NCI-H2196 treated with DMSO at 0.1 percent for 48 hours (cell line): Measurements from ENCODE around the gene CCR5.
"Not testable (repeated sequence)": the region's sequence is repeated elsewhere in the genome, so short reads cannot be mapped to it uniquely, and the experiment has no call there.

ENCODE experiments used
- DNase-seq: peaks from one replicate; lab custom pipeline; 2025; ENCODE audit not compliant: unreplicated experiment; lab: John Stamatoyannopoulos, UW

Gene CCR5

DNA sequence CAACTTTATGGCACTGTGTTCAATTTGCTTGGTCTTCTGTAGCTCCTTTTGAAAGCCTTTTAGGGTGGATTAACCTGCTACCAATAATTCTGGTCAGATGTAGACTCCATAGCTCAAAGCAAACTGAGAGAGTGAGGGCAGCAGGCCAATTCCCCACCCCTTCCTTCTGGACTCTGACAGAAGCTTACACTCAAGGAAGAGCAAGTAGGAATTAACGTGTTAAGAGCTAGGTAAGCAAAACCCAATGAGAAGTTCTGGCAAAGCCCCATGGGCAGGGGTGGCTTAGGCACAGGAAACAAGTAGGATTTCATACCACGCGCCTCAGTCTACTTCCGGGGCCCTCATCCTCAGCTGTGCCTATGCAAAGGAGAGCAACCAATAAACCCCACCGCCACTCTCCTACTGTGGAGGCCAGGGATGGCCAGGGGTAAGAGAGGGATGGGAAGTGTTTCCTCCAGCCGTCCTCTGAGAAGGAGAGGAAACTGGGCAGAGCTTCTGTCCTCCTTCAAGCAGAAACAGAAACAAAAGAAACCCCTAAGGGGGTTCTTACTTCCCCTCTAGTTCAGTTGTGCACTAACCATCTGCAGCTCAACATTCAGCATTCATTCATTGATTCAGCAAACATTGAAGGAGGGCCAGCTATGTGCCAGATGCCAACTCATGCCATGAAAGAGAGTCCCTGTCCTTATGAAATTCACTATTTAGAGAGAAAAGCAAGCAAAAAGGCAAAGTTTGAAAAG, 12.6 kb downstream of the CCR5 start:
- DNase-seq: no peak

DNA sequence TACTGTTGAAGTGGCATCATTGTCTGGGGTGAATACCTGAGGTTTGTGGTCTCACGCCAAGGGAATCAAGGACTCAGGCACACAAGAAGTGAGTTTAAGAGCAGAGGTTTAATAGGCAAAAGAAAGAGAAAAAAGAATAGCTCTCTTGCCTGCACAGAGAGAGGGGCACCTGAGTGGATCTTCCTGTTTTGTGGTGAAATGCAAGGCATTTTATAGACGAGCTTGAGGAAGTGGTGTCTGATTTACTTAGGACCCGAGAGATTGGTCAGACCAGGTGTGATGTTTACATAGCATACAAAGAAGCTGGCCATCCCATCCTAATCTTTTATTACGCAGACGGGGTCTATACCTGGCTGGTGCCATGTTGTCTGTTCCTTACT, 13.2 kb downstream of the CCR5 start:
- DNase-seq: no peak

DNA sequence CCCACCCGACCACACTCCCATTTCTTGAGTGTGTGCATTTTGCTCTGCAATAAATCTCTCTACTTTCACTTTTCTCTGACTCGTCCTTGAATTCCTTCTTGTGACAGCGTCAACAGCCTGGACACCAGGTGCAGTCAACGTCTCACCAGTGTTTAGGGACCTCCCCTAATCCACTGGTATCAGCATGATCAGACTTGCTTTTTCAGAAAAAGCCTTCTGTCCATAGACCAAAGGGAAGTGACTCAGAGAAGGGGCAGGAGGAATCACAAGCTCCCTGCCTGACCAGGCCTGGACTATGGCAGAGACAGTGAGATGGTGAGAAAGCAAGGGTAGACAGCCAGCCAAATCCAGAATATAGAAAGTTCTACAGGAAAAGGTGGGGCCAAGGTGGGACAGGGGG, 15.5 kb downstream of the CCR5 start:
- no peak for DNase-seq

DNA sequence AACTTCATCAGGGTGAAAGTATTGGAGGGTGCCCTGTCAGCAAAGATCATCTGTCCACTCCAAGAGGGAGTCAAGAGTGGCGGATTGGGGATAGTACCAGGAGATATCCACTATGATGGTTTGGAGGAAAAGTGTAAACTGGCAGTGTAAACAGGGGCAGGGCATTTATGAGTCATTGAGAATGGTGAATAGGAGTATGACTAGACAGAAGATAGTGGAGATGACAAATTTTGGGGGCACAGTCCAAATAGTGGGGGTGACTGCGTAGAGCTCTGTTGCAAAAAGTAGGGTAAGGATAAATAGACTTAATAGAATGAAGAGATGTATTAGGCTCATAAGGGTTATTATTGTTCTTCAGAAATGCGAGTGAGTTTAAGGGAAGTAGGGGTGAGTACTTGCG, 18.1 kb downstream of the CCR5 start:
- not testable (repeated sequence) for DNase-seq

DNA sequence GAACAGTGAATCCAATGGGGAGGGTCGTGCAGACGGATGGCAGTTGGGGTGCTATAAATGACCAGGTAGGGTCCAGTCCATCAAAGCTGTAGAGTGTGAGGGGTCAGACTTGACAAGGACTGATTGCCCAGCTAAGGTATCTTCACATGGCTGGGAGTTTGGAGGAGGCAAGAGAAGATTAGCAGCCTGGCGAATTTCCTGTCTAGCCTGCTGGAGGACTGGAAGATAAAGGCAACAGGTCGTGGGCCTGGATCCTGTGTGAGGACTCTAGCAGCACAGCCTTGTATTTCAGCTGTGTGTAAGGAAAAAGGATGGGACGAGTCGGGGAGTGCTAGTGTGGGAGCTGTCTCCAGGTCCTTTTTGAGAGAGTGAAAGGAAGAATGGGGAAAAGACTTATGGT, 18.6 kb downstream of the CCR5 start:
- DNase-seq: no peak

DNA sequence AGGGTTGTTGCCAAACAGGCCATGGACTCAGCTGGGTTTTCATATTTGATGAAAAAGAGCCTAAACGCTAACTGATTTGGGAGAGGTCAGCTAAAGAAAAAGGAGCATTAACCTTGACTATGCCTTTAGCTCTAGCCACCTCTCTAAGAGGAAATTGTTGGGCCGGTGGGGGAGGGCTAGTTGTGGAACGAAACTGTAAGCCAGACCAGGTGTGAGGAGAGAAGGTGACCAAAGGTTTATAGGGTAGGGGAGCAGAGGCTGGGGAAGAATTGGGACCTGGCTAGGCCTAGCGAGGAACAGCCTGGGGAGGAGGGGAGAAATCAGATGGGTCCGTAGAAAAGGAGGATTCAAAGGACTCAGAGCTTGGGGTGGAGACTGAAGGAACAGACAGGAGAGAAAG, 20.8 kb downstream of the CCR5 start:
- not testable (repeated sequence) for DNase-seq

DNA sequence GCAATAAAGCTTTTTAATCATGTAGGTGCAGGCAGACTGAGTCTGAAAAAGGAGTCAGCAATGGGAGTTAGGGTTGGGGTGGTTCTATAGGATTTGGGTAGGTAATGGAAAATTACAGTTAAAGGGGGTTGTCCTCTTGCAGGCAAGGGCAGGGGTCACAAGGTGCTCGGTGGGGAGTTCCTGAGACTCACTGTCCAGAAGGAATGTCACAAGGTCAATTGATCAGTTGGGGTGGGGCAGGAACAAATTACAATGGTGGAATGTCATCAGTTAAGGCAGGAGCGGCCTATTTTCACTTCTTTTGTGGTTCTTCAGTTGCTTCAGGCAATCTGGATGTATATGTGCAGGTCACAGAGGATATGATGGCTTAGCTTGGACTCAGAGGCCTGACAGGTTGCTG, 22.3 kb downstream of the CCR5 start:
- DNase-seq: no peak

DNA sequence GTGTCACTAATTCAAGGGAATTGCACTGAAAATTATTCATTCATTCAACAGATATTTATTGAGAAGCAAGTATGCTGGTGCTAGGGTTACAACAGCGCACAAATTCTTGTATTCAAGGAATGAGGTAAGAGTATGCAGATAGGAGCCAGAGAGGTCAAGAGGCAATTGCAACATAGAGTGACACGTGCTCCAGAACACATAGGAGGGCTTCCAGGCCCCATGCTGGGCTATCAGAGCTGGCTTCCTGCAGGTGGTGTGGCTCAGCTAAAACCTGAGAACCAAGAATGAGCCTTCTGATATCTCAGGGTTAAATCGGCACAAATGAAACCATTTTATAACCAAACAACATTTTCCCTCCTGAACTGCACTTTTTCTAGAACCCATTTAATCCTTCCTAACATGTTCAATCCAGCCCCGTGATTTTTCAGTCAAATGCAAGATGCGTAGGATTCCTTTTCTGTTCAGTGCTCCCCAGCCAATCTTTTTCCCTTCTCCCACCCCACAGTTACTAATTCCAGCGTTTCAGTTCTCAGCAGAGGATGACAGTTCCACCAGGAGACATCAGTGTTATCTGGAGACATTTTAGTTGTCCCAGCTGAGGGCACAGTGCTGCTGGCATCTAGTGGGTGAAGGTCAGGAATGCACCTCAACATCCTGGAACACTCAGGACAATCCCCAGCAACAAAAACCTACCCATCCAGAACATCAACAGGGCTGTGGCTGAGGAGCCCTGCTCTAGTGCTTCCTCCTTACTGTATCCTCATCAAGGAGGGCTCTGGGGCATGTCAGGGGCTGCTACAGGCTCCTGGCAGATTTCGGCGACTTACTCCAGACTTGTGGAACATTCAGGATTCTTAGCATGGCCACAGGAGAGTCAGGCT, 23.0 kb downstream of the CCR5 start:
- DNase-seq: no peak

DNA sequence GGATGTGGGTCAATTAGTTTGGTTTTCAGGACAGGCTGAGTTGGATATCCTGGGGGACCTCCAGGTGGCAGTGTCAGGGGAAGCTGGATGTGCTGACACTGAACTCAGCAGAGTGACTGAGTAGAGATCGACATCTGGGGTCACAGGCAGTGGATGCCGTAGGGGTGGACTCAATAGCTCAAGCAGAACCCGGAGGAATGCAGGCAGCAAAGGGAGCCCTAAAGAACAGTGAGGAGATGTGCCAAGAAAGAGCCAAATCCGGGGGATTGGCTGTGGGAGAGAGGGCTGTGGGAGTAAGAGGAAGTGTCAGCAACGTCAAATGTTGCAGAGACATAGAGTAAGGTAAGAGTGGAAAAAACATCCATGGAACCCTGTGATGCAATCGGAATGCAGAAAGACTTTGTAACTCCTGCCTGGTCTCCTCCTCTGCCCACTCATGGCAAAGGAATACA, 24.5 kb downstream of the CCR5 start:
- DNase-seq: no peak

DNA sequence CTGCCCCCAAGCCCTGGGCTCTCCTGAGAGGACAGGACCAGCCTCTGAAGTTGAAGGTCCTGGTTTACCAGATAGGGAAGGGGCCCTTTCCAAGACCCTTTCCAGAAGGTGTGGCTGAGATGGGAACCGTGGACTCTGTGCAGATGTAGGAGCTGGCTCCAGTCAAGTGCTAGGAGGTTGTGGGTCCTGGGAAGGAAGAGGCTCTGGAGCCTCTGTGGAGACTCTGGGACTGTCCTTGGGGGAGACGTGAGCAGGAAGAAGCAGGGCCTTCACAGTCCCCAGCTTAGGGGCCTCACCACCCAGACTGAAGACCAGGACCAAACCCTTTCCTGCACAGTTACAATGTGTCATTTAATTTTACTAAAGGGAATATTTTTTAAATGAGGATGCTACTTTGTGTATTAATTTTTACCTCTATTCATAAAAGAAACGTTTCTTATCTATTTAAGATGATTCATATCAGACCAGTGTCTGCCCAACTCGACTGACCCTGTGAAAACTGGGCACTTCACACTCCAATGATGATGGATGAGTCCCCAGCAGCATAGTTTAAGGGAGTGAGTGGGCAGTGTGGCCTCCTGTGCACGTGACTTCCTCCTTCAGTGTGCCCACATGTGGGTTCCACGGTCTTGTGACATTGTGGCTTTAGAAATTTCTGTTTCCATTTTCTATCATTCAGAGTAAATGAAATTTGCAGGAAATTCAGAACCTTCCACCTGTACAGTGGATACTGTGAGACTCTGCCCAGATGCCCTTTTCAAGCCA, 25.2 kb downstream of the CCR5 start:
- DNase-seq: no peak

DNA sequence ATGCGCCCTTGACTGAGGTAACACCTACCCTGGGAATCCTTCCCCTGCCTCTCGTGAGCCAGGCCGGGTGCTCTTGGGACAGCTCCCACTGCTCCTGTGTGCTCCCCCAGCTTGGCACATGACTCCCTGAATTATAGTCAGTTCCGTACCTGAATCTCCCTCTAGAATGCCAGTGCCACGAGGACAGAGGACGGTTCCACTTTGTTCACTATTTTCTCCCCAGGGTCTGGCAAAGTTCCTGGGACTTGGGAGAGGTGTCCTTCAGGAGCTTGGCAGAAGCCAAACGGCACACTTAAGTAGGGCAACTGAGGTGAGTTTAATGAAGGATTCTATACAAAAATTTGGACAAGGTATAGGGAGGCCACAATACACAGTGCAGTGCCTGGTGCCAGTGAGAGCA, 26.4 kb downstream of the CCR5 start:
- no peak for DNase-seq

DNA sequence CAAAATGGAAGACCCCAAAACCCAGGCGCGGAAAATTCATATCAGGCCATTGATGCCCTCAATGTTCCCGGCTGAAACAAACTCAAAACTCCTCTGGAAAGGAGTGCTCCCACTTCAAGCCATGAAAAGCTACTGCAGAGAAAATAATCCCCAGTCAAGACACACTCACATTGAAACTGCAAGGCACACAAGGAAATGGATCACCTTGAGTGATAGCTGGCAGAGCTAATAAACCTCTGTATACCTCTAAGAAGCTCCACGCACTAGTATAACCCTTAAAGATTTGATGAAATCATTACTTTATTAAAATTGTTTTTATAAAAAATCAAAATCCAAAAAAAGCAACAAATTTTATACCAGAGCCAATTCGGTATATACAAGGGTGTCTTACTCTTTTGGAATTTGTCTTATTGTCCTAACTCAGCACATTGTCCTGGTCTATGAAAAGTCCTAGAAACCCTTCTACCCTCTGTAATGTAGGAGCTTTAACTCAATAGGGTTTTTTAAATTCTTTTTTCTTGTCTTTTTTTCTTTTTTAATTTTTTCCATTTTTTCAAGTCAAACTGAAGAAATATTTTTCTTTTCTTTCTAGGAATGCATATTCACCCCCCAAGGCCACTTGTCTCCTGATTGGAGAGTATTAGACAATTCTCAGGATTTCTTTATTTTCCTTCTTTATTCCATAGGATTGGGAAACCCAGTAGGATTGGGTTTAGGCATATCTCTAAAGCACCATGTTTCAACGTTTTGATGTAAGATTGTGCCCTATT, 27.6 kb downstream of the CCR5 start:
- no peak for DNase-seq

DNA sequence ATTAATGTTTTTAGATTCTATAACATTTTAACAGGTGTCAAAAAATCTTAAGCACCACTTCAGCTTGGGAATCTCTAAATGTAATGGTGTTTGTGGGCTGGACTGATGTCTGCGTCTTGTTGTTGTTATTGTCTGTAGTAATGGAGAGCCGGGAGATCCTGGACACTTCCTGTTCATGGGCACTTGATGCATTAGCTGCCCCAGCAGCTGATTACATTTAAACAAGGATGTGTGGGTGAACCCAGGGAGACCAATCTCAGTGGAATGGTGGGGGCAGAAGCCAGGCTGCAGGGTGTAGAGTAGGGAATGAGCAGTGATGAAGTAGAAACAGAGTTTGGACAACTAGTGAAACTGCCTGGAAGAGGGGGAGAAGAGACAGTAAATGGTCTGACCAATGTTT, 28.4 kb downstream of the CCR5 start:
- no peak for DNase-seq

DNA sequence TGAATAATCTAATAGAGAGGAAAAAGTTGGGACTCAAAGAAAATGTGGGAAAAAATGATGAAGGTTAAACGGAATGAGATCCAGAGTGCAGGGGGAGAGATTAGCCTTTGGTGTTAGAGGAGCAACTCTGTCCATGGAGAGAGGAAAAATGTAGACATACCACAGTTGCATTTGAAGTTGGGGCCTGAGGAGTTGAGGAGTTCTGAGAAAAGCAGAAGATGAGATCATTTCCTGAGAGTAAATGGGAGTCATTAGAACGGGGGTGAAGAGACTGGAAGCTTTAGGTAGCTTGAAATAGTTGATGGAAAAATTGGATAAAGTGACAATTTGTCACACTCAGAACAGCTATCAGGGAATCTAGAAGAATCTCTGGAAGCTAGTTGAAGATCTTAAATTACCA, 28.8 kb downstream of the CCR5 start:
- DNase-seq: no peak

DNA sequence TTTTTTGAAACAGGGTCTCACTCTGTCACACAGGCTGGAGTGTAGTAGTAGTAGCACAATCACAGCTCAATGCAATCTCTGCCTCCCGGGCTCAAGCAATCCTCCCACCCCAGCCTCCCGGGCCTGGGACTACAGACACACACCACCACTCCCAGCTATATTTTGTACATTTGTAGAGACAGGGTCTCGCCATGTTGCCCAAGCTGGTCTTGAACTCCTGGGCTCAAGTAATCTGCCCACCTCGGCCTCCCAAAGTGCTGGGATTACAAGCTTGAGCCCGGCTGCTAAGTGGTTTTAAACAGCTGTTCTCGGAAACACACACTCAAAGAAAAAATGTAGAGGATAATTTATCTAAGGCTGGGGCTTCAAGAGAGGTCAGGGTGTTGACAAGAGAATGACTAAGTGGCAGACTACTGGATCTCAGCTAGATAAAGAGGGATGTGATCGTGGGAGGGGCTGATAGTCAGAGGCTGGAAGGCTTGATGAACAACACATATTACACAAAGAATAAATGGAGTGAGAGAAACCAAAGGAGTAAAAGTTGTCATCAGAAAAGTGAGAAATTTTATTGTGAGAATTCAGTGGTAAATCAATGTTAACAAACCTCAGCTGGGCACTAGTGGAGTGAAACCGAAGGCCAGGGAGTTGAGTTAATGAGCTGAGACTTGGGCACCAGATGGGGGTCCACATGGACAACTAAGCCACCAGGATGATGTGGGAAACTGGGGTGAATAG, 29.4 kb downstream of the CCR5 start:
- DNase-seq: no peak

DNA sequence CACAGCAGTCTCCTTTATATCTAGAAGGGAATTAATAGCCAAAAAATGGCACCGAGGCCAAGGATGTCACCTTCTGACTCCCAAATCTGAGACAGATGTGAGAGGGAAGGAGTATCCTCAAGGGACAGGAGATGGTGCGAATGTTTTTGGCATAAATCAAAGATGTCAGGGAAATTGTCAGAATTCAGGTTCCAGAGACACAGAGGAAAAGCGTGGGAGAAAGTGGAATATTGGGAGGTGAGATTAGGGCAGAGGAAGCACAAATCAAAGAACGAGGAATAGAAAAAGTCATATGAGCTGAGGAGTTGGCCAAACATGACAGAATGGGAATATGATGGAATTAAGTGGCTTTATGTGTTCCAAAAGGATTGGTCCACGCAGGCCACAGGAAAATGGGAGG, 30.1 kb downstream of the CCR5 start:
- DNase-seq: no peak

DNA sequence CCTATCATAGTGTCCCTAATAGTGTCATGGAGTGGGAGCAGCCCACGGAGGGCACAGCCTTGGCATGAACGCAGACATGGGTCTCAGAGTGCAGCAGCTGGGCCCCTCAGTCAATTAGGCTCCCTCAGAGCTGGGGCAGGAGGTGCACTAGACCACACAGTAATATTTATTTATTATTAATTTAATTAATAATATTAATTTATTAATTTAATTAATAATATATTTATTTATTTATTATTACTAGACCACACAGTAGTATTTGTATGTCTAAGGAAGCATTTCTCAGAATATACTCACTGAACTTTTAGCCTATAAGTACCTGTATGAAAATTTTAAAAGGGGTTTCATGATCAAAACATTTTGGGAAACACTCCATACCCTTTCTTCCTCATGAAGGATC, 30.8 kb downstream of the CCR5 start:
- no peak for DNase-seq

DNA sequence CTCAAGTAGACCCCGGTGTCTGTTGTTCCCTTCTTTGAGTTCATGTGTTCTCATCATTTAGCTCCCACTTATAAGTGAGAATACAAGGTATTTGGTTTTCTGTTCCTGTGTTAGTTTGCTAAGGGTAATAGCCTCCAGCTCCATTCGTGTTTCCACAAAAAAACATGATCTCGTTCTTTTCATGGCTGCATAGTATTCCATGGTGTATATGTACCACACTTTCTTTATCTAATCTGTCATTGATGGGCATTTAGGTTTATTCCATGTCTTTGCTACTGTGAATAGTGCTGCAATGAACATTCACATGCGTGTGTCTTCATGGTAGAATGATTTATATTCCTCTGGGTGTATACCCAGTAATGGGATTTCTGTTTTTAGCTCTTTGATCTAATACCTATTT, 32.2 kb downstream of the CCR5 start:
- DNase-seq: not testable (repeated sequence)

DNA sequence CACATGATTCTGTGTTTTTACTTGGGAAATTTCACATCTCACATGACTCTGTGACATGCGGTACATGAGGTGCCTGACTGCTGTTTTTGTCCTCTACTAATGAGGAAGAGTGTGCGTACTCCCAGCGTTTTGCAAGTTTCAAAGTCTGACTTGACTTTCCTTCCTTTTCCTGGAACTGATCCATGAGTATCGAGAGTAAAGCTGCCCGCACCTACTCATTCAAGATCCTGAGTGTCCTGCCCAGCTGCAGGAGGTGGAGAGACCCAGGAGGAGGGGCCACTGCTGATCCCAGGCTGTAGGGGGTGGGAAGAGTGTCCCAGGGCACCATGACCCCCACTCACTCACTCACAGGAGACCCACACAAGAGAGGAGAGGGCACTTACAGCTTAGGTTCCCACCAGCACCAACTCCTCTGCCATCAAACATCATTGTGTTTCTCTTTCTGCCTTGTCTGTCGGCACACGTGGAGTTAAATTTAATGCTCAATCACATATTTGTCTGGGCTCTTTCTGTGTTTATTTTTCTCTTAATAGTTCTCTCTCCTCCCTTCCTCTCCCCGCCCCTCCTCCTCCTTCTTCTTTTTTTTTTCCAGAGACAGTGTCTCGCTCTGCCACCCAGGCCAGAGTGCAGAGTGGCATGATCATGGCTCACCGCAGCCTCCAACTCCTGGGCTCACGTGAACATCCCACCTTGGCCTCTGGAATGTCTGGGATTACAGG, 34.7 kb downstream of the CCR5 start:
- DNase-seq: no peak

DNA sequence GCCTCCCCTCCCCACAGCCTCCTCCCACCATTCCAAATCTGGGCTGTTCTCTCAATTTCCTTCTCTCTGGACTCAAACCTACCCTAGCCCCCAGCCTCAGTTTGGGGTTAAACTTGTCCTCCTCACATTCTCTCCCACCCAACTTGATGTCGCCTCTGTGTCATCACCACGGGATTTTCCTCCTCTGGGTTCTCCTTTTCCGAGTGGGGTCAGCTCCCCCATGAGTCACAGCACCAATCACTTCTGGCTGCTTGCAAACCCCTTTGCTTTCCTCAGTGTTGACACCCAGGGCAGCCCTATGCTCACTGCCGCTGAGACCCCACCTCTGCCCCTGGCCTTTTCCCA, 35.7 kb downstream of the CCR5 start:
- DNase-seq: no peak
